H54 (cell line): ENCODE data around the gene FBXW10.
"Not testable (repeated sequence)": the region's sequence is repeated elsewhere in the genome, so short reads cannot be mapped to it uniquely, and the experiment has no call there.

Experiments
- DNase-seq: peaks from one replicate; pipeline ENCODE4 v3.0.0; 2011; ENCODE audit warnings: low spot score, mixed read lengths; ENCODE audit not compliant: insufficient read length
- FAIRE-seq: peaks from 3 replicates; lab custom pipeline; 2011; peaks lifted over from hg19 to GRCh38; lab: Jason Lieb, UNC
- POLR2A ChIP-seq: IDR thresholded peaks from 2 replicates; pipeline ENCODE4 v1.6.1; 2011; ENCODE audit warnings: low read depth, mild to moderate bottlenecking, low read length

Gene FBXW10

GRCh38 chr17:18747501-18747900, 3.6 kb downstream of the FBXW10 start:
- DNase-seq, FAIRE-seq: not testable (repeated sequence)

- not testable (repeated sequence) for FAIRE-seq
Observed at GRCh38 chr17:18750242-18750641, 6.4 kb downstream of the FBXW10 start.

GRCh38 chr17:18753829-18754409, 10.1 kb downstream of the FBXW10 start:
- not testable (repeated sequence) for DNase-seq

More at GRCh38 chr17:18750242-18750641, 6.4 kb downstream of the FBXW10 start:
- not testable (repeated sequence) for DNase-seq

GRCh38 chr17:18755969-18756368, 12.1 kb downstream of the FBXW10 start:
- FAIRE-seq, result not testable (repeated sequence)

More at GRCh38 chr17:18753829-18754409, 10.1 kb downstream of the FBXW10 start:
- not testable (repeated sequence) for FAIRE-seq

GRCh38 chr17:18757368-18758044, 13.7 kb downstream of the FBXW10 start:
- not testable (repeated sequence) for DNase-seq, FAIRE-seq

More at GRCh38 chr17:18755969-18756368, 12.1 kb downstream of the FBXW10 start:
- DNase-seq, result not testable (repeated sequence)

- not testable (repeated sequence) for FAIRE-seq, DNase-seq
Observed at GRCh38 chr17:18758344-18758743, 14.5 kb downstream of the FBXW10 start.

GRCh38 chr17:18760221-18760620, 16.4 kb downstream of the FBXW10 start:
- FAIRE-seq, DNase-seq: not testable (repeated sequence)

GRCh38 chr17:18770572-18770971, 26.7 kb downstream of the FBXW10 start:
- not testable (repeated sequence) for DNase-seq, FAIRE-seq

GRCh38 chr17:18771066-18771465, 27.2 kb downstream of the FBXW10 start:
- FAIRE-seq, DNase-seq: not testable (repeated sequence)

- FAIRE-seq, result no peak
- TF ChIP-seq POLR2A, result no peak
- DNase-seq, result no peak
Observed at GRCh38 chr17:18772471-18772870, 28.6 kb downstream of the FBXW10 start.

GRCh38 chr17:18780991-18781718, 37.3 kb downstream of the FBXW10 start, which contains the start of gene TVP23B:
TSS of gene TVP23B (plus strand) at chr17:18781183. CDS start at chr17:18781294, 111 bp downstream.
- FAIRE-seq, result not testable (repeated sequence)
- TF ChIP-seq POLR2A, result peak; percentile 65

GRCh38 chr17:18781805-18782204, 38.0 kb downstream of the FBXW10 start:
- DNase-seq, FAIRE-seq: not testable (repeated sequence)

More at GRCh38 chr17:18780991-18781718, 37.3 kb downstream of the FBXW10 start, which contains the start of gene TVP23B:
- DNase-seq, result peak; percentile 37

GRCh38 chr17:18785933-18786332, 42.1 kb downstream of the FBXW10 start:
- not testable (repeated sequence) for FAIRE-seq, DNase-seq

- DNase-seq, FAIRE-seq: not testable (repeated sequence)
Observed at GRCh38 chr17:18786890-18787289, 43.0 kb downstream of the FBXW10 start.

GRCh38 chr17:18791402-18791801, 47.5 kb downstream of the FBXW10 start:
- DNase-seq, result not testable (repeated sequence)
- FAIRE-seq, result peak; percentile 85

- FAIRE-seq, DNase-seq: not testable (repeated sequence)
Observed at GRCh38 chr17:18794841-18795240, 51.0 kb downstream of the FBXW10 start.

- FAIRE-seq, DNase-seq: not testable (repeated sequence)
Observed at GRCh38 chr17:18796887-18797286, 53.0 kb downstream of the FBXW10 start.

GRCh38 chr17:18803458-18804245, 59.8 kb downstream of the FBXW10 start:
- not testable (repeated sequence) for DNase-seq, FAIRE-seq

- not testable (repeated sequence) for DNase-seq, FAIRE-seq
Observed at GRCh38 chr17:18815924-18816323, 72.1 kb downstream of the FBXW10 start.
